Fibroblast of skin of back (primary cell): ENCODE measurements around the gene MSH2. TPM values are rescaled to one million over a fixed set of nuclear protein-coding genes. Genes with fewer than 3 reads are reported as not detected.
"Not testable (repeated sequence)": the region's sequence is repeated elsewhere in the genome, so short reads cannot be mapped to it uniquely, and the experiment has no call there.

Source experiments
- DNase-seq: peaks from one replicate; pipeline ENCODE4 v3.0.0-alpha.2; 2013
- polyA plus RNA-seq, 2 experiments: library from polyadenylated mRNA; unstranded; fragments of 120-200 nt; gene quantifications; one replicate each; pipeline ENCODE4 v1.2.1, GENCODE V29; 2013; ENCODE audit not compliant: insufficient read length in 2 of 2

MSH2 gene
- polyA plus RNA-seq (2013, experiment 1 of 2; ENCODE audit: insufficient read length), result 18.9 TPM
- polyA plus RNA-seq (2013, experiment 2 of 2; ENCODE audit: insufficient read length), result 9.4 TPM

- peak; percentile 89 for DNase-seq
Measured at GRCh38 chr2:47402805-47403608, at the start of gene MSH2. Gene MSH2 (plus strand): TSS chr2:47403156. CDS start chr2:47403192, 36 bp downstream.

- DNase-seq, result peak; percentile 62
Measured at GRCh38 chr2:47354013-47354847, 48.7 kb upstream of the MSH2 start.

GRCh38 chr2:47354848-47355204, 48.1 kb upstream of the MSH2 start:
- DNase-seq, result no peak

- peak; percentile 66 for DNase-seq
Measured at GRCh38 chr2:47357483-47357882, 45.5 kb upstream of the MSH2 start.

GRCh38 chr2:47359375-47359868, 43.5 kb upstream of the MSH2 start:
- DNase-seq, result no peak

- DNase-seq, result no peak
Measured at GRCh38 chr2:47360283-47360682, 42.7 kb upstream of the MSH2 start.

GRCh38 chr2:47360927-47361326, 42.0 kb upstream of the MSH2 start:
- DNase-seq, result peak; percentile 51

GRCh38 chr2:47361505-47362229, 41.3 kb upstream of the MSH2 start:
- DNase-seq, result not testable (repeated sequence)

GRCh38 chr2:47373747-47374146, 29.2 kb upstream of the MSH2 start:
- no peak for DNase-seq

GRCh38 chr2:47375307-47375706, 27.6 kb upstream of the MSH2 start:
- DNase-seq, result no peak

GRCh38 chr2:47379384-47379783, 23.6 kb upstream of the MSH2 start:
- no peak for DNase-seq

- DNase-seq, result no peak
Measured at GRCh38 chr2:47381408-47381807, 21.5 kb upstream of the MSH2 start.

GRCh38 chr2:47386551-47386950, 16.4 kb upstream of the MSH2 start:
- no peak for DNase-seq

GRCh38 chr2:47388888-47389287, 14.1 kb upstream of the MSH2 start:
- DNase-seq, result no peak

GRCh38 chr2:47389692-47390091, 13.3 kb upstream of the MSH2 start:
- no peak for DNase-seq

GRCh38 chr2:47401789-47402554, 984 bp upstream of the MSH2 start:
- no peak for DNase-seq

- peak; percentile 54 for DNase-seq
Measured at GRCh38 chr2:47402555-47402804, 476 bp upstream of the MSH2 start.

- no peak for DNase-seq
Measured at GRCh38 chr2:47403609-47404193, 745 bp downstream of the MSH2 start.

- no peak for DNase-seq
Measured at GRCh38 chr2:47404356-47404755, 1.4 kb downstream of the MSH2 start.

- no peak for DNase-seq
Measured at GRCh38 chr2:47405757-47406156, 2.8 kb downstream of the MSH2 start.

GRCh38 chr2:47406649-47407330, 3.8 kb downstream of the MSH2 start:
- DNase-seq, result not testable (repeated sequence)
